GM19468 (cell line): ENCODE results near the gene OAS3.
"Not testable (repeated sequence)": the region's sequence is repeated elsewhere in the genome, so short reads cannot be mapped to it uniquely, and the experiment has no call there.

Experiments used
- ATAC-seq: cut with Tn5 transposase; IDR thresholded peaks from one replicate; pipeline ENCODE4 v1.9.1; 2021; ENCODE audit warnings: mild to moderate bottlenecking, moderate library complexity, moderate number of reproducible peaks; ENCODE audit not compliant: unreplicated experiment; ENCODE audit errors: extremely low read depth

The OAS3 gene, protein sequence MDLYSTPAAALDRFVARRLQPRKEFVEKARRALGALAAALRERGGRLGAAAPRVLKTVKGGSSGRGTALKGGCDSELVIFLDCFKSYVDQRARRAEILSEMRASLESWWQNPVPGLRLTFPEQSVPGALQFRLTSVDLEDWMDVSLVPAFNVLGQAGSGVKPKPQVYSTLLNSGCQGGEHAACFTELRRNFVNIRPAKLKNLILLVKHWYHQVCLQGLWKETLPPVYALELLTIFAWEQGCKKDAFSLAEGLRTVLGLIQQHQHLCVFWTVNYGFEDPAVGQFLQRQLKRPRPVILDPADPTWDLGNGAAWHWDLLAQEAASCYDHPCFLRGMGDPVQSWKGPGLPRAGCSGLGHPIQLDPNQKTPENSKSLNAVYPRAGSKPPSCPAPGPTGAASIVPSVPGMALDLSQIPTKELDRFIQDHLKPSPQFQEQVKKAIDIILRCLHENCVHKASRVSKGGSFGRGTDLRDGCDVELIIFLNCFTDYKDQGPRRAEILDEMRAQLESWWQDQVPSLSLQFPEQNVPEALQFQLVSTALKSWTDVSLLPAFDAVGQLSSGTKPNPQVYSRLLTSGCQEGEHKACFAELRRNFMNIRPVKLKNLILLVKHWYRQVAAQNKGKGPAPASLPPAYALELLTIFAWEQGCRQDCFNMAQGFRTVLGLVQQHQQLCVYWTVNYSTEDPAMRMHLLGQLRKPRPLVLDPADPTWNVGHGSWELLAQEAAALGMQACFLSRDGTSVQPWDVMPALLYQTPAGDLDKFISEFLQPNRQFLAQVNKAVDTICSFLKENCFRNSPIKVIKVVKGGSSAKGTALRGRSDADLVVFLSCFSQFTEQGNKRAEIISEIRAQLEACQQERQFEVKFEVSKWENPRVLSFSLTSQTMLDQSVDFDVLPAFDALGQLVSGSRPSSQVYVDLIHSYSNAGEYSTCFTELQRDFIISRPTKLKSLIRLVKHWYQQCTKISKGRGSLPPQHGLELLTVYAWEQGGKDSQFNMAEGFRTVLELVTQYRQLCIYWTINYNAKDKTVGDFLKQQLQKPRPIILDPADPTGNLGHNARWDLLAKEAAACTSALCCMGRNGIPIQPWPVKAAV

DNA sequence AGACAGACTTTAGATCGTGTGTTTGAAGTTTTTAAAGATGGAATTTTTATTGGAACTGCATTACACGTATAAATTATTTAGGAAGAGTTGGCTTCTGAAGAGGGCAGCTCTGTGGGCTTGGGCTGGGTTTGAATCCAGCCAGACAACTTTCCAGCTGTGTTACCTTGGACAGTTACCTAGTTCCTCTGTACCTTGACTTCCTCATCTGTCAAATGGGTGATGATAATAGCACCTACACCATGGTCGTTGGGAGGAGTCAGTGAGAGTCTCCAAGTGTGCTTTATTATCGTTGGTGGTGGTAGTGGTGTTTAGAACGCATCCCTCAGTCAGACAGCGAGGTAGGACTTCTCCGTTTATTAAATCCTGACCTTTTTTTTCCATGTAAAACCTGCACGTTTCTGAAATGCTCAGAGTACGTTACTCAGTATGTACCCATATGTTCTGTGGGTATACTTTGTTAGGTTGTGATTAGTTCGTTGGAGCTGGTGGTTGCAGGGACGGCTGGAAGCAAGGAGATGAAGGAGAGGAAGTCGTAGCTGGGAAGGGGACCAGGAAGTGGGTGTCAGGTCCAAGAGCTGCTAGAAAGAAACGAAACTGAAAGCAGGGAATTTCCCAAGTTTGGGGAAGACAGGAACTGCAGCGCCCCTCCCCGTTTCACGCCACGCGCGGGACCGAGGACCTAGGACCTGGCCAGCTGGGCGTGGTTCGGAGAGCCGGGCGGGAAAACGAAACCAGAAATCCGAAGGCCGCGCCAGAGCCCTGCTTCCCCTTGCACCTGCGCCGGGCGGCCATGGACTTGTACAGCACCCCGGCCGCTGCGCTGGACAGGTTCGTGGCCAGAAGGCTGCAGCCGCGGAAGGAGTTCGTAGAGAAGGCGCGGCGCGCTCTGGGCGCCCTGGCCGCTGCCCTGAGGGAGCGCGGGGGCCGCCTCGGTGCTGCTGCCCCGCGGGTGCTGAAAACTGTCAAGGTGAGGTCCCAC, at the start of gene OAS3:
Gene OAS3, plus strand, starts transcription at position 734 of the 979 bp plus-strand sequence. Its CDS starts 57 bp downstream, at position 791.
- ATAC-seq: no peak

DNA sequence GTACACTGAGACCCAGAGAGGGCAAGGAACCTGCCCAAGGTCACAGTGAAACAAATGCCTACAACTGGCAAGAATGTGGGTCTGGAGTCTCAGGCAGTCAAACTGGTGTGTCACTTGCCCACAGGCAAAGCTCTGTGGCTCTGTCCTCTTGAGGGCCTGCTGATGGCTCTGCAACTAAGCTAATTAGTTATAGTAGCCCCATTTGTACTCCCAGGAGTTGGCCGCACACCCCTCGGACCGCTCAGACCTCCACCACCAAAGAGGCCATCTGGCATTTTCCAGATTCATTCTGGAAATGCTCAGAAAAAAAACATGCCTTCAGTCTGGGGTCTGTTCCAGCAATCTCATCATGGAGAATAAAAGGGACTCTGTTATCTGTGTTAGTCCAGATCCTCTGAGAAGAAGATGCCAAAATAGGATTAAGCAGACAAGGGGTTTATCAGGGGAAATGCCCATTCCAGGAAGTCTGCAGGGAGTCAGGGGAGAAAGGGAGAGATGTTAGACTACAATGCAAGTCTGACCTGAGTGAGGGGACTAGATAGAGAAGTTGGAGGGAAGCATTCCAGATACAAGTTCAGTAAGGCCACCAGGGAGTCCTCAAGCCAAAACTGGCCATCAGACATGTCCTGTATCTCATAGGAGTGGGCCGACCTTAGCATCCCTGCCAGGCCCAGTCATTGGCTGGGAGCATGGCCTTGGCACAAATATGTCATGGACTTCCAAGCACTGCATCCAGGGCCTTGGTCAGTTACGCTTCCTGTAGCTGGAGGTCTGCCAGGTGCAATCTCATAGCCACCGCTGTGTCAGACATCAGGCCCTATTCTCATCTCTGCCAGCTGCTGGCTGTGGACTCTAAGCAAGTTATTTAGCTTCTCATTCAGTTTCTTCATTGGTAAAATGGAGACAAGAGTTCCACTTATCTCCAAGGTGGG, 46.9 kb upstream of the OAS3 start:
- ATAC-seq: no peak

DNA sequence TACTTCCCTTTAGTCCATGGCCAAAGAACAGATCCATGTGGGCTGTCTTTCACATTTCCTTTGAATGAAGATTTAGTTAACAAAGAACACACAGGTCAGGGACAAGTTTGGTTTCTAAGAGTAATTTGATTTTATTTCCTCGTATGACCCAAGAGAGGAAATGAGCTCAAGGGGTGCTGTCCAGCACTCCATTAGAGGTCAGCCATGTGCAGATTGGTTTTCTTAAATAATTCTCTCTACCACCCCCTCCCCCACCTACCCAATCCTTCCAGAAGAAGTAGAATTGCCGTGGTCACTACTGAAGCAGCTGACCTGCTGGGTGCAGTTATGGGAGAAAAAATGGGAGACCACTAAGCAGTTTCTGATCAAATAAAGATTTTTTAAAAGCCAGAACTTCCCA, 45.4 kb upstream of the OAS3 start:
- ATAC-seq: no peak

DNA sequence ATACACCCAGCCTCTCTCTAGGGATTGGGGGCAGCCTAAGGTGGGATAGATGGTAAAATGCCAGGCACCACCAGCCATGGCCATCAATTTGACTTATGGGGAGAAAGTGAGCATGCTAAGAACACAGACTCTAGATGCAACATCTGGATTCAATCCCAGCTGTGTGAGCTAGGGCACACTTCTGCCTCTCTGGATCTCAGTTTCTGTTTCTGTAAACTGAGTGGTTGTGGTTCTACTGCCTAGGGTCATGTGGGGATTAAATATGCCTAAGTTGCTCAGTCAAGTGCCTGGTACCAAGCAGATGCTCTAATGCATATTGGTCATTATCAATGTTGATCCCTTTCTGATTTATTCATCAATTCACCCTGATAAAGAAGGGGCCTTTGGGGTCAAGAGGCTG, 44.1 kb upstream of the OAS3 start:
- ATAC-seq: no peak

DNA sequence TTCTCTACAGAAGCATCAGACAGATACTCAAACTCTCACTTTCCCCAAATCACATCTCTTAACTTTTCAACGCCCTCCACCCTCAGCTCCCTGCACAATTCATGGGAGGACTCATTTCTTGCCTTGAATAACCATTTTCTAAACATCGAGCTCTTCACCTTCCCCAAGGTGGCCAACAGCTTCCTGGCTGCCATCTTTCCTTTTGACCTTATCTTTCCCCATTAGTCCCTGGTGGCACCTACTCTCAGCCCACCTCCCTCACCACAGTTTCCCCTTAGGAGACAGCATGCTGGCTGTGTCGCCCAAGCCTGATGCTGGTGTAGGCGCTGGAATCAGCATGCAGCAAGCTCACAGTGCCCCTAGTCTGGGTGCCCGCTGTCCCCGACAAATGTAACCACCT, 39.9 kb upstream of the OAS3 start:
- no peak for ATAC-seq

DNA sequence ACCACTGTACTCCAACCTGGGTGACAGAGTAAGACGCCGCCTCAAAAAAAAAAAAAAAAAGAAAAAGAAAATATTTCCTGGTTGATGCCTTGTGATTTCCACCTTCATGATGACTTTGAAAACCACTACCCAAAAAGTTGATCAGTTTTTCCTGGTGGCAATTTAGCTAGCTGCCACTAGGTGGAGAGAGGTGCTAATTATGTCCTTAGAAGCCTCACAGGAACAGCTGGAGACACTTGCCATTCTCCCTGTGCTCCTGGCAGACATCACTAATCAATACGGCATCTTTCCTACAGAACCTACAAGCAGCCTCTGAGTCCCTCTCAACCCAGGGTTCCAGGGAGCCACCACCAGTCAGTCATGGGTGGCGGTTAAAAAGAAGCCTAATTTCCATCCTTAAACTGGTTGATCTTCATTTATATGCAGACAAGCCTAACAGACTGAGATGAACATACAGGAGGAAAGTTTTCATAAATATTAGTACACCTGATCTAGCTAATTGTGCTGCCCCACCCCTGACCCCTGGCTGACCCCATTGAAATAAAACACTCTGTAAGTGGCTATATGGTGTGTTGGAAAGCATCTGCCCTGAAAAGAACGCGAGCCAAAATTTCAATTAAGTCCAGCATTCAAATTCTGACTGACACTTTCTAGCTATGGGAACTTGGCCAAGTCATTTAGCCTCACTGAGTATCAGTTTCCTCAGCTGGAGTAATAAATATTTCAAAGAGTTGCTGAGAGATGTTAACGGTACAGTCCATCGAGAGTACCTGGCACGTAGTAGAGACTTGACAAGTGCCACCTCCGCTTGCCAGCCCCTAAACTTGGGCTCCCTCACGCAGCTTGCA, 37.8 kb upstream of the OAS3 start:
- no peak for ATAC-seq

DNA sequence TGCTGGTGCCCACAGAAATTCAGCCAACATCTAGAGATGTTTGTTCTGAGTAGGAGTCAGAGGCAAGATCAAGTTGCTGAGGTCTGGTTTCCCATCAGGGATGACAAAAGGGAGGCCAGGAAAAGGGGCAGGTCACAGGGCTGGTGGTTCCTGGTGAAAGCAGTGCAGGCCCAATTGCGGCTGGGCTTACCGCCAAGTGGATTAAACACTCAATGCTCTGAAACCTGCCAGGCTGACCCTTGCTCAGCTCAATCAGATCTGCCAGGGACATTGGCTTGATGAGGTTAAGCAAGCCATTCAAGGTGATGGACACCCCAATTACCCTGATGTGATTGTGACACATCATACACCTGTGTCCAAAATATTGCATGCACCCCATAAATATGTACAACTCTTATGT, 37.0 kb upstream of the OAS3 start:
- no peak for ATAC-seq

DNA sequence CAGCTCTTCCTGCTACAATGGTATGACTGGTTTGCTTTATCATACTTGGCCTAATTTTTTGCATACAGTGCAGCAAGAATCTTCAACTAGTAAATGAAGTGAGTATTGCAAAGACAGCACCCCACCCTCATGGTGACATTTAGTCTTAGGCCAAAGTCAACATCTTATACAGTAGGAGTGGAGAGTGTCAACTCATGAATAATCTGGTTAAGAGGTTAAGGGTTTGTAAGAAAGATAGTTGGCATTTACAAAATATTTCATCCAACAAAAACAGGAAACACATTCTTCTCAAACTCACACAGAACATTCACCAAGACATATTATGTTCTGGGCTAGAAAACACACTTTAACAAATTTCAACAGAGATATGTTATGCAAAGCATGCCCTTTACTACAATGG, 33.7 kb upstream of the OAS3 start:
- no peak for ATAC-seq

DNA sequence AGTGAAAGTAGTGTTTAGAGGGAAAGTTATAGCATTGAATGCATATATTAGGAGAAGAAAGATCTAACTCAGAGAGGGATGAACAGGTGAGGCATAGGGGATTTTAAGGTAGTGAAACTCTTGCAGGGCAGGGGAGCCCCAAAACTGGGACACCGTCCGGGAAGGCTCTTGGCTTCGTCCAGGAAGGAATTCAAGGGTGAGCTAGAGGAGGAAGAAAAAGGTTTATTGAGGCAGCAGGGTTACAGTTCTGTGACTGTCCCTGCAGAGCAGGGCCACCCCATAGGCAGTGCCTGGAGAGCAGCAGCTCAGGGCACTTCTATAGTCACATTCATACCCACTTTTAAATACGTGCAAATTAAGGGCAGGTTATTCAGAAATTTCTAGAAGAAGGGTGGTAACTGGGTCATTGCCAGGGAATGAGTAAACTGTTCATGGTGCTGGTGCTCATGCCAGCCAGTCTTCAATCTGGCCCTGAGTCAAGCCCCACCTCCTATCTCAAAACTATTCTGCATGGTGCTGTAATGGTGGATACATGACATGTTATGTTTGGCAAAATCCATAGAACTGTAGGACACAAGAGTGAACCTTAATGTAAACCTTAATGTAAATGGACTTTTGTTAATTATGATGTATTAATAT, 32.7 kb upstream of the OAS3 start:
- no peak for ATAC-seq

DNA sequence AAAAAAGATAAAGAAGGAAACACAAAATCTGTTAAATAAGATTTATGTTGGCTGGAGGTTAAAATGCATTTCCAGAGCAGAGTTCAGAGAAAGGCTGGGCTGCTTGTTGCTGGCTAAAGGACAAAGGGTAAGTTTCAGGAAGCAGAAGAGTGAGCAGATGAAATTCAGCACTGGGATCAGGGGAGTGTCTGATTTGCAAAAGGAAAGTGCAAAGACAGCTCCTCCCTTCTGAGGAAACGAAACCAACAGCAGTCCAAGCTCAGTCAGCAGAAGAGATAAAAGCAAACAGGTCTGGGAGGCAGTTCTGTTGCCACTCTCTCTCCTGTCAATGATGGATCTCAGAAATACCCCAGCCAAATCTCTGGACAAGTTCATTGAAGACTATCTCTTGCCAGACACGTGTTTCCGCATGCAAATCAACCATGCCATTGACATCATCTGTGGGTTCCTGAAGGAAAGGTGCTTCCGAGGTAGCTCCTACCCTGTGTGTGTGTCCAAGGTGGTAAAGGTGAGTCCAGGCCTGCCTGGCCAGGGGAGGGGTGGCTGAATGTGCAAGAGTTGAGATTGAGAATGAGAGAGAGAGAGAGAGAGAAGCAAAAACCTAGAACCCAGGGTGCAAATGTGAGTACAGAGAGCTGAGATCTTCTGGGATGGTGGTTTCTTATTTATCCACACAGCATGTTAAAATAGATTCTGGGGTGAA, 31.4 kb upstream of the OAS3 start, which contains the start of gene OAS1:
Gene OAS1, plus strand, starts transcription at position 251 of the 703 bp plus-strand sequence. Its CDS starts 78 bp downstream, at position 329.
- ATAC-seq: peak; percentile 83

DNA sequence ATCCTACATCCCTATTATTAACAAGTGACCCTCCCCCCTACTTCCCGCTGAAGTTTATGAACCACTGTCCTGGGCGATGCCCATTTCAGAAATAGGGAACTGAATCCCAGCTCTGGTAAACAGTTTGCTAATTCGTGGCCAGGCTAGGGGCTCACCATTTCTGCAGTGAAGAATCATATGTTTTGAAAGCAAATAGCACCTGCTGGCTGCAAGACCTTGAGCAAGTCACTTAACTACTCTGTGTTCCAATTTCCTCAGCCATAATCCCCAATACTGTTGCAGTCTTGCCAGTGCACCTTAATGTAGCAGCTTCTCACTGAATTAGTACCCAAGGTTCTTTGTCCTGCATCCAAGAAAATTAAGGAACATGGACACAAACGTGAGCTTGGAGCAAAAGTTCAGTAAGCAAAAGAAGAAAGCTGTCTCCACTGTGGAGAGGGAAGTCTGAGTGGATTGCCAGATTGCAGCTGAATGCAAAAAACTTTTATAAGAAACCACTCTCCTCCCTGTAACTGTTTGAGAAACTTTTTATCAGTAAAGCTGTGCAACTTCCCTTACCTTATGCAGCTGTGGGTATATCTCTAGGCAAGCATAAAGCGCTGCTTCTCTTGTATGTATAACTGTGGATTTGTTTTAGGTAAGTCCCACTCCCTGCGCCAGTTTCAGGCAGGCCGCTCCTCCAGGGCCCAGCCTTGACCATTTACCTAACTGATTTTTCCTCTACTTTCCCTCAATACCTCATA, 30.7 kb upstream of the OAS3 start:
- no peak for ATAC-seq

DNA sequence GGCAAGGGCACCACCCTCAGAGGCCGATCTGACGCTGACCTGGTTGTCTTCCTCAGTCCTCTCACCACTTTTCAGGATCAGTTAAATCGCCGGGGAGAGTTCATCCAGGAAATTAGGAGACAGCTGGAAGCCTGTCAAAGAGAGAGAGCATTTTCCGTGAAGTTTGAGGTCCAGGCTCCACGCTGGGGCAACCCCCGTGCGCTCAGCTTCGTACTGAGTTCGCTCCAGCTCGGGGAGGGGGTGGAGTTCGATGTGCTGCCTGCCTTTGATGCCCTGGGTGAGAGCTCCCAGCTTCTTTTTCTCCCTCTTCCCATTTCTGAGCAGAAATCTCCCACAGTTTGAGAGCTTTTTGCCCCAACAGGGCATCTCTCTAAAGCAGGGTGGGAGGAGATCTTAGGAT, 29.7 kb upstream of the OAS3 start:
- no peak for ATAC-seq

DNA sequence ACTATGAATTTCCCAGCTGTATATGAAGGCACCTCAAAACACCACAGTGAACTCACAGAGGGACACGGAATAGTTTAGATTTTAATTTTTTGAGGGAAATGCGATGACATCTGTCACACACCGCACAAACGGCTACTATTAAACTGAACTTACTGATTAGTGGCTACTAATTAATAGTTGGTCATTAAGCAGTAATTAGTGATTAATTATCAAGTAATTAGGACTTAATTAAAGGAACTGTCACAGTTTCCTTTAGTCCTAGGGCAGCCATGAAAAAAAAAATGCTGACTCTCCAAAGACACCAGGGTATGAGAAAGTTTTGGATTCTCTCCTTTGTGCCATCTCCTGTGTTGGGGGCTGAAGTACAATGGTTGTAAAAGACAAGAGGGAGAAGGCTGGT, 28.6 kb upstream of the OAS3 start:
- ATAC-seq: no peak

DNA sequence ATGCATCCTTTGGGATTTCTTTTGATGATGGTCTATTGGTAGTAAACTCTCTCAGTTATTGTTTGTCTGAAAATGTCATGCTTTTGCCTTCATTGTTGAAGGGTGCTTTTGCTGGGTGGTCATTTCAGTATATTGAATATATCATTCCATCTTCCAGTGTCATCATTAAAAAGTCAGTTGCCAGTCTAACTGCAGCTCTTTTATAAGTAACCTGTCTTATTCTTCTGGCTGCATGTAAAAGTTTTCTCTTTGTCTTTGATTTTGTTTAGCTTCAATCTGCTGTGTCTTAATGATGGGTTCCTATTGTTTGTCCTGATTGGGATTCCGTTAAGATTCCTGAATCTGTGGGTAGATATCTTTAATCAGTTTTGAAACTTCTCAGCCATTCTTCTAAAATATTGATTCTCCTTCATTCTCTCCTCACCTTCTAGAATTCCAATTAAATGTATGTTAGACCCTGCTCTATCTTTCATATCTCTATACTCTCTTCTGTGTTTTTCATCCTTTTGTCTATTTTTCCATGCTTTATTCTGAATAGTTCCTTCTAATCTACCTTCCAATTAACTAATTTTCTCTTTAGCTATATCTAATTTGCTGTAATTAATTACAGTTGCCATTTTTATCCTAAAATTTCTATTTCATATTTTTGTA, 25.1 kb upstream of the OAS3 start:
- no peak for ATAC-seq

DNA sequence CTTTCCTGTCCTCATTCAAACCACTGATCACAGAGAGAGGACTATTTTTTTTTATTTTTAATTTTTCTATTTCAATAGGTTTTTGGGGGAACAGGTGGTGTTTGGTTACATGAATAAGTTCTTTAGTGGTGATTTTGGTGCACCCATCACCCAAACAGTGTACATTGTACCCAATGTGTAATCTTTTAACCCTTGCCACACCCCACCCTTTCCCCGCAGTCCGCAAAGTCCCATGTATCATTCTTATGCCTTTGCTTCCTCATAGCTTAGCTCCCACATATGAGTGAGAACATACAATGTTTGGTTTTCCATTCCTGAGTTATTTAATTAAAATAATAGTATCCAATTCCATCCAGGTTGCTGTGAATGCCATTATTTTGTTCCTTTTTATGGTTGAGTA, 24.4 kb upstream of the OAS3 start:
- ATAC-seq: not testable (repeated sequence)
